GM12878 (cell line): Measurements from ENCODE around the gene SPIB. TPM values are rescaled to one million over a fixed set of nuclear protein-coding genes. Genes with fewer than 3 reads are reported as not detected.

Source experiments
- ATAC-seq: fragments of 200-7000 bp; cut with Tn5 transposase; 3 replicates; pipeline ENCODE4 v1.9.1; 2020; ENCODE audit warnings: mild to moderate bottlenecking, moderate library complexity
- BruUV-seq: library from RNA; stranded (reverse); fragments of 400-500 nt; replicated peaks from 2 replicates; lab custom pipeline; 2021; lab: Mats Ljungman, UMichigan
- CTCF ChIA-PET: fragments of 300-600 bp; sonication (Branson Sonifier 250); formaldehyde crosslinking; extraction: SDS; loops from one replicate; lab custom pipeline; 2021; ENCODE audit warnings: inconsistent platforms; lab: Yijun Ruan, JAX
- POLR2A ChIA-PET: fragments of 350-600 bp; formaldehyde crosslinking; extraction: SDS; loops from one replicate; lab custom pipeline; 2021; ENCODE audit warnings: inconsistent platforms; lab: Charles Lee
- RAD21 ChIA-PET: fragments of 300-600 bp; sonication (Branson Sonifier 250); formaldehyde crosslinking; loops from one replicate; lab custom pipeline; 2023; ENCODE audit warnings: antibody characterized with exemption; ENCODE audit not compliant: unreplicated experiment; lab: Charles Lee
- SMC1A ChIA-PET: fragments of 300-600 bp; sonication (Branson Sonifier 250); formaldehyde crosslinking; loops from one replicate; lab custom pipeline; 2023; ENCODE audit not compliant: unreplicated experiment, uncharacterized antibody; lab: Charles Lee
- DNase-seq: peaks from one replicate; pipeline ENCODE4 v3.0.0-alpha.2; 2011; ENCODE audit warnings: low read depth, low spot score
- FAIRE-seq: peaks from 3 replicates; lab custom pipeline; 2011; peaks lifted over from hg19 to GRCh38; lab: Jason Lieb, UNC
- H2AFZ ChIP-seq: 2 replicates; pipeline ENCODE4 v1.6.0; 2011; ENCODE audit warnings: low read depth, low read length, control low read depth; ENCODE audit not compliant: control insufficient read depth
- H3K27ac ChIP-seq: 2 replicates; pipeline ENCODE4 v1.5.1; 2011; ENCODE audit warnings: control low read depth; ENCODE audit not compliant: control insufficient read depth, insufficient read depth
- H3K27me3 ChIP-seq, 2 experiments: replicated peaks in 1 of 2; 2 replicates each; pipeline versions ENCODE4 v1.6.0 to v1.6.1; 2011; ENCODE audit warnings: low read length in 1 of 2; ENCODE audit not compliant: control insufficient read depth in 2 of 2, insufficient read depth in 2 of 2
- H3K36me3 ChIP-seq, 2 experiments: 2 replicates each; pipeline ENCODE4 v1.5.1; 2011; ENCODE audit warnings: low read length in 1 of 2; ENCODE audit not compliant: control insufficient read depth in 2 of 2, insufficient read depth in 2 of 2
- H3K4me1 ChIP-seq: 2 replicates; pipeline ENCODE4 v1.6.1; 2011; ENCODE audit warnings: mild to moderate bottlenecking, low read length, moderate library complexity, mixed read lengths; ENCODE audit not compliant: control insufficient read depth, insufficient read depth
- H3K4me2 ChIP-seq: 2 replicates; pipeline ENCODE4 v1.6.0; 2011; ENCODE audit warnings: control low read depth; ENCODE audit not compliant: control insufficient read depth, insufficient read depth
- H3K4me3 ChIP-seq: fragments of 200-600 bp; sonication (generic); 2 replicates; pipeline ENCODE4 v1.5.1; 2016
- H3K79me2 ChIP-seq: 2 replicates; pipeline ENCODE4 v1.6.0; 2011; ENCODE audit warnings: low read length; ENCODE audit not compliant: control insufficient read depth, insufficient read depth
- H3K9ac ChIP-seq: 2 replicates; pipeline ENCODE4 v1.8.0; 2011; ENCODE audit warnings: low read length, control low read depth, mixed read lengths; ENCODE audit not compliant: control insufficient read depth, insufficient read depth
- H3K9me3 ChIP-seq: replicated peaks from 3 replicates; pipeline ENCODE4 v1.5.1; 2011; ENCODE audit warnings: mild to moderate bottlenecking, low read length; ENCODE audit not compliant: control insufficient read depth, insufficient read depth
- H4K20me1 ChIP-seq: 2 replicates; pipeline ENCODE4 v1.6.0; 2011; ENCODE audit not compliant: control insufficient read depth, insufficient read depth
- BCLAF1 ChIP-seq: fragments of 450-650 bp; IDR thresholded peaks from 2 replicates; pipeline ENCODE4 v1.6.1; 2017; ENCODE audit warnings: antibody characterized with exemption, mild to moderate bottlenecking, moderate library complexity
- BRCA1 ChIP-seq: IDR thresholded peaks from 2 replicates; pipeline ENCODE4 v1.6.1; 2011; ENCODE audit warnings: low read depth, low read length, improper control_type of control experiment
- EED ChIP-seq: sonication (generic); IDR thresholded peaks from 2 replicates; pipeline ENCODE4 v1.6.1; 2016; ENCODE audit warnings: antibody characterized with exemption, low read depth
- EGR1 ChIP-seq, 2 experiments: IDR thresholded peaks; 1 replicate in 1 of 2; 2 replicates in 1 of 2; pipeline ENCODE4 v1.6.1; 2011 to 2012; ENCODE audit warnings: low read depth in 2 of 2, low read length in 2 of 2, borderline replicate concordance in 1 of 2, mild to moderate bottlenecking in 1 of 2, moderate library complexity in 1 of 2
- IKZF1 ChIP-seq: fragments of 450-650 bp; conservative IDR thresholded peaks from 2 replicates; pipeline ENCODE4 v1.6.1; 2017; ENCODE audit warnings: antibody characterized with exemption, mild to moderate bottlenecking
- MXI1 ChIP-seq: fragments of 150-350 bp; IDR thresholded peaks from 2 replicates; pipeline ENCODE4 v1.6.1; 2011; ENCODE audit warnings: low read depth, mild to moderate bottlenecking, inconsistent platforms, low read length, improper control_type of control experiment
- MYB ChIP-seq: fragments of 150-350 bp; IDR thresholded peaks from 2 replicates; pipeline ENCODE4 v1.6.1; 2014; ENCODE audit warnings: mild to moderate bottlenecking, low read depth, low read length, borderline replicate concordance
- NFIC ChIP-seq: IDR thresholded peaks from 2 replicates; pipeline ENCODE4 v1.6.1; 2012; ENCODE audit warnings: low read depth, mild to moderate bottlenecking, inconsistent platforms, low read length, moderate library complexity
- NR2F1 ChIP-seq: fragments of 450-650 bp; conservative IDR thresholded peaks from 2 replicates; pipeline ENCODE4 v1.6.1; 2017; ENCODE audit warnings: mild to moderate bottlenecking
- PAX5 ChIP-seq: IDR thresholded peaks from 2 replicates; pipeline ENCODE4 v1.6.1; 2011; ENCODE audit warnings: low read depth, low read length, borderline replicate concordance
- PBX3 ChIP-seq: IDR thresholded peaks from 2 replicates; pipeline ENCODE4 v1.6.1; 2011; ENCODE audit warnings: mild to moderate bottlenecking, low read depth, low read length, moderate library complexity; ENCODE audit not compliant: insufficient replicate concordance
- POLR2AphosphoS2 ChIP-seq: IDR thresholded peaks from 2 replicates; pipeline ENCODE4 v1.6.1; 2011; ENCODE audit warnings: low read depth, mild to moderate bottlenecking, low read length, improper control_type of control experiment, moderate library complexity
- RELA ChIP-seq: fragments of 450-650 bp; IDR thresholded peaks from 2 replicates; pipeline ENCODE4 v1.8.0; 2014; ENCODE audit warnings: borderline replicate concordance; ENCODE audit not compliant: partially characterized antibody
- TCF7 ChIP-seq: IDR thresholded peaks from 2 replicates; pipeline ENCODE4 v1.6.1; 2014; ENCODE audit warnings: antibody characterized with exemption, borderline replicate concordance
- WRNIP1 ChIP-seq: IDR thresholded peaks from 2 replicates; pipeline ENCODE4 v1.6.1; 2011; ENCODE audit warnings: low read depth, low read length, improper control_type of control experiment, borderline replicate concordance
- ZBTB11 ChIP-seq: fragments of 450-650 bp; formaldehyde crosslinking; IDR thresholded peaks from 2 replicates; pipeline ENCODE4 v1.5.0; 2022; ENCODE audit warnings: mild to moderate bottlenecking, missing genetic modification characterization
- ZNF217 ChIP-seq: fragments of 450-650 bp; IDR thresholded peaks from 2 replicates; pipeline ENCODE4 v1.6.1; 2017; ENCODE audit warnings: antibody characterized with exemption, mild to moderate bottlenecking
- ZNF274 ChIP-seq: IDR thresholded peaks from one replicate; pipeline ENCODE4 v1.8.0; 2011; ENCODE audit not compliant: insufficient read length, insufficient read depth
- WGBS: methylation state at CpG from one replicate; pipeline ENCODE4 v1.1.6; 2016; ENCODE audit warnings: low lambda C conversion rate; ENCODE audit not compliant: insufficient replicate concordance, insufficient coverage; ENCODE audit errors: missing lambda C conversion rate; 5-methylcytosine and 5-hydroxymethylcytosine counted together
- in situ Hi-C: fragments of 300-500 bp; cut with MboI; formaldehyde crosslinking; loops from 9 replicates; pipeline ENCODE4 v1.14.3; 2018; ENCODE audit warnings: mixed read lengths
- intact Hi-C: fragments of 100-400 bp; cut with micrococcal nuclease; formaldehyde crosslinking; loops from one replicate; pipeline ENCODE4 v1.14.2; 2022; ENCODE audit not compliant: unreplicated experiment
- polyA plus RNA-seq, 11 experiments: library from polyadenylated mRNA; depleted of rRNA in 4 of 11; unstranded in 6 of 11; stranded (reverse) in 5 of 11; fragments of >200 nt; fragmentation: Nextera tagmentation in 4 of 11; fragmentation: Illumina TruSeq in 1 of 11; extraction: Ambion mirVana in 4 of 11; extraction: Trizol in 1 of 11; gene quantifications; 1 replicate in 1 of 11; 2 replicates in 10 of 11; pipeline versions ENCODE4 v1.2.1 to v1.2.3, GENCODE V29; 2011 to 2016; ENCODE audit warnings: inconsistent platforms in 2 of 11, missing spikeins in 2 of 11, low read depth in 1 of 11
- total RNA-seq, 4 experiments: library from RNA; depleted of rRNA in 3 of 4; stranded (reverse); fragments of >200 nt in 3 of 4; fragmentation: Illumina TruSeq in 1 of 4; extraction: Trizol in 1 of 4; gene quantifications; 2 replicates each; pipeline versions ENCODE4 v1.2.1 to v1.2.3, GENCODE V29; 2013 to 2021

Gene SPIB
- total and polyA plus RNA-seq, 10 of the 15 experiments (the other 5 are each of a cell fraction or from before 2014, with no cell fraction given), result 3.5 to 123 (median 56.0) TPM

GRCh38 chr19:50434525-50434924 lies 15.8 kb downstream of the SPIB start:
- no peaks in the 10 kb centered on the region for H3K36me3 ChIP-seq
- no peak overlapping the region for H2AFZ ChIP-seq
- H3K9me3 ChIP-seq, result no peaks in the 10 kb centered on the region
- in situ Hi-C loops, result no loop called here
- H3K27ac ChIP-seq, result no peak overlapping the region
- no peaks in the 10 kb centered on the region for H4K20me1 ChIP-seq
- ChIA-PET POLR2A (interaction anchor here (0.6 to 1.6 kb wide), 4 partner anchors 17 to 104 kb away, joined by 3 to 4 read pairs (median 3); no protein-coding TSS in a partner anchor), SMC1A (no interaction called here), RAD21 (no interaction called here), CTCF (no interaction called here)
- H3K27me3 ChIP-seq, result peaks cover 0 to 4% of the 10 kb centered on the region in 2 experiments; a peak in 1 of 4 replicates
- DNase-seq (no peak), ATAC-seq (no peak), FAIRE-seq (no peak)
- peaks cover 38% of the 10 kb centered on the region for H3K4me1 ChIP-seq
- H3K4me2 ChIP-seq, result peak overlapping the region; percentile 71
- intact Hi-C loops, result loop anchor here (5.0 kb wide), 1 partner anchor 87 kb away; no protein-coding TSS in a partner anchor
- no peak overlapping the region for H3K4me3 ChIP-seq
- H3K79me2 ChIP-seq, result no peaks in the 10 kb centered on the region
- no TSS peak for BruUV-seq
- WGBS, result 2% methylated on average over 12 of the region's 12 CpGs
- H3K9ac ChIP-seq, result no peak overlapping the region
- TF ChIP-seq TCF7 (no peak), EED (0 out of 2 replicates have a peak, but pooled peaks have one; percentile 21), EGR1 (IDR thresholded peaks at IDR 0.05; ENCODE audit: borderline replicate concordance in 1 of 2, low read depth in 2 of 2, low read length in 2 of 2) (no peak), BRCA1 (no peak), NFIC (no peak), PBX3 (no peak), RELA (no peak), MXI1 (no peak), ZNF274 (no peak), NR2F1 (peak; percentile 64), WRNIP1 (no peak), ZNF217 (no peak), ZBTB11 (CRISPR knock-in tag) (no peak), BCLAF1 (no peak), PAX5 (peak; percentile 44; the same call in 1 of the 2 replicates), MYB (no peak), POLR2AphosphoS2 (no peak), IKZF1 (0 out of 2 replicates have a peak, but pooled peaks have one; percentile 35)
